Lower lobe of right lung (tissue), 2 donors: ENCODE data around the gene AK2. TPM values are rescaled to one million over a fixed set of nuclear protein-coding genes. Genes with fewer than 3 reads are reported as not detected.
"Not testable (repeated sequence)": the region's sequence is repeated elsewhere in the genome, so short reads cannot be mapped to it uniquely, and the experiment has no call there.

Experiments used
- ATAC-seq, 2 donors: fragments of 200-7000 bp; cut with Tn5 transposase; one replicate each; pipeline ENCODE4 v1.9.1; 2020 to 2022; ENCODE audit warnings: mild to moderate bottlenecking in 2 of 2, moderate library complexity in 2 of 2
- DNase-seq: peaks from one replicate; pipeline ENCODE4 v3.0.0-alpha.2; 2020
- H3K27ac ChIP-seq: fragments of 200-600 bp; one replicate; pipeline ENCODE4 v1.8.0; 2022
- H3K27me3 ChIP-seq: fragments of 200-600 bp; one replicate; pipeline ENCODE4 v1.8.0; 2022; ENCODE audit warnings: low read depth
- H3K36me3 ChIP-seq: fragments of 200-600 bp; one replicate; pipeline ENCODE4 v1.8.0; 2022; ENCODE audit warnings: mild to moderate bottlenecking
- H3K4me1 ChIP-seq: fragments of 200-600 bp; one replicate; pipeline ENCODE4 v1.8.0; 2022
- H3K4me3 ChIP-seq: fragments of 200-600 bp; one replicate; pipeline ENCODE4 v1.8.0; 2022; ENCODE audit warnings: mild to moderate bottlenecking
- H3K9me3 ChIP-seq: fragments of 200-600 bp; one replicate; pipeline ENCODE4 v1.8.0; 2022
- CTCF ChIP-seq: fragments of 200-600 bp; IDR thresholded peaks from one replicate; pipeline ENCODE4 v1.8.0; 2022; ENCODE audit warnings: antibody characterized with exemption, mild to moderate bottlenecking
- intact Hi-C: fragments of 100-400 bp; cut with DNase I; formaldehyde crosslinking; loops from one replicate; pipeline ENCODE4 v1.11.0; 2022
- total RNA-seq: library from RNA; stranded (reverse); fragmentation: NEBNext Ultra II Directional; extraction: Animal tissue kit (Norgen Biotek cat#: 25700); gene quantifications from one replicate; pipeline ENCODE4 v1.2.1, GENCODE V29; 2021
- donor health status: DM: no; HTN: yes; CAD: no; lungs with severe emphysema.

AK2 gene
- total RNA-seq, 1 donor from 2014 or later: 103 TPM

GRCh38 chr1:33048426-33048825 is 11.7 kb upstream of the AK2 start:
- H3K4me3 ChIP-seq: no peak overlapping the region
- no peaks in the 10 kb centered on the region for H3K27me3 ChIP-seq
- H3K9me3 ChIP-seq: no peaks in the 10 kb centered on the region
- ATAC-seq (no peak), DNase-seq (no peak)
- intact Hi-C loops: no loop called here
- peaks cover 18% of the 10 kb centered on the region for H3K4me1 ChIP-seq
- H3K36me3 ChIP-seq: no peaks in the 10 kb centered on the region
- no peak overlapping the region for H3K27ac ChIP-seq
- TF ChIP-seq CTCF: no peak

- H3K4me3 ChIP-seq: no peak overlapping the region
- H3K36me3 ChIP-seq: no peaks in the 10 kb centered on the region
- H3K27me3 ChIP-seq: no peaks in the 10 kb centered on the region
- peak; percentile 48 to 65 for ATAC-seq
- intact Hi-C loops: no loop called here
- peaks cover 18% of the 10 kb centered on the region for H3K4me1 ChIP-seq
- no peak for DNase-seq
- TF ChIP-seq CTCF: no peak
- no peak overlapping the region for H3K27ac ChIP-seq
- no peaks in the 10 kb centered on the region for H3K9me3 ChIP-seq
These were observed 11.2 kb upstream of the AK2 start for GRCh38 chr1:33047839-33048305.

- intact Hi-C loops: no loop called here
These were observed 10.6 kb upstream of the AK2 start for GRCh38 chr1:33047290-33047689.

GRCh38 chr1:33046234-33046633 is 9.6 kb upstream of the AK2 start:
- H3K27me3 ChIP-seq, H3K4me3 ChIP-seq, H3K36me3 ChIP-seq, H3K27ac ChIP-seq, H3K9me3 ChIP-seq, ATAC-seq, DNase-seq, intact Hi-C loops: not testable (repeated sequence)
- H3K4me1 ChIP-seq: peaks cover 18% of the 10 kb centered on the region

More at GRCh38 chr1:33047290-33047689, 10.6 kb upstream of the AK2 start:
- Histone ChIP-seq H3K4me3 (no peak overlapping the region), H3K9me3 (no peaks in the 10 kb centered on the region), H3K36me3 (no peaks in the 10 kb centered on the region), H3K4me1 (peaks cover 18% of the 10 kb centered on the region), H3K27ac (no peak overlapping the region), H3K27me3 (no peaks in the 10 kb centered on the region)
- no peak for TF ChIP-seq CTCF
- ATAC-seq (no peak), DNase-seq (no peak)

- intact Hi-C loops: no loop called here
- Histone ChIP-seq H3K27ac (no peak overlapping the region), H3K9me3 (no peaks in the 10 kb centered on the region), H3K4me3 (no peak overlapping the region), H3K36me3 (no peaks in the 10 kb centered on the region), H3K4me1 (peaks cover 18% of the 10 kb centered on the region), H3K27me3 (no peaks in the 10 kb centered on the region)
- ATAC-seq (peak; percentile 27 to 50), DNase-seq (no peak)
- no peak for TF ChIP-seq CTCF
These were observed 9.1 kb upstream of the AK2 start for GRCh38 chr1:33045814-33046213.

- no peak overlapping the region for H3K27ac ChIP-seq
- no peaks in the 10 kb centered on the region for H3K27me3 ChIP-seq
- no peaks in the 10 kb centered on the region for H3K36me3 ChIP-seq
- ATAC-seq: peak; percentile 52 to 61
- peaks cover 13% of the 10 kb centered on the region for H3K4me1 ChIP-seq
- DNase-seq: no peak
- H3K4me3 ChIP-seq: no peak overlapping the region
- H3K9me3 ChIP-seq: no peaks in the 10 kb centered on the region
- no peak for TF ChIP-seq CTCF
- intact Hi-C loops: no loop called here
These were observed 8.6 kb upstream of the AK2 start for GRCh38 chr1:33045246-33045645.
